GM19328 (cell line): ENCODE results near the gene C2orf68.
A peak's percentile ranks its signal among the peaks of the same experiment; 100 is the strongest.
"Not testable (repeated sequence)": the region's sequence is repeated elsewhere in the genome, so short reads cannot be mapped to it uniquely, and the experiment has no call there.

ENCODE experiments used
- ATAC-seq: cut with Tn5 transposase; IDR thresholded peaks from one replicate; pipeline ENCODE4 v1.9.1; 2021; ENCODE audit warnings: mild to moderate bottlenecking, moderate library complexity; ENCODE audit not compliant: unreplicated experiment

The C2orf68 gene

GRCh38 chr2:85631316-85631715 is 19.4 kb upstream of the C2orf68 start:
- no peak for ATAC-seq

GRCh38 chr2:85628658-85629057 is 16.8 kb upstream of the C2orf68 start:
- ATAC-seq: no peak

- no peak for ATAC-seq
Measured at GRCh38 chr2:85623991-85624390, 12.1 kb upstream of the C2orf68 start.

- ATAC-seq: no peak
Measured at GRCh38 chr2:85621338-85621737, 9.5 kb upstream of the C2orf68 start.

- no peak for ATAC-seq
Measured at GRCh38 chr2:85619617-85620016, 7.8 kb upstream of the C2orf68 start.

GRCh38 chr2:85617723-85618122 is 5.9 kb upstream of the C2orf68 start:
- not testable (repeated sequence) for ATAC-seq

- no peak for ATAC-seq
Measured at GRCh38 chr2:85615413-85615728, 3.5 kb upstream of the C2orf68 start.

GRCh38 chr2:85614757-85615156 is 2.9 kb upstream of the C2orf68 start:
- not testable (repeated sequence) for ATAC-seq

- no peak for ATAC-seq
Measured at GRCh38 chr2:85613717-85614515, 2.0 kb upstream of the C2orf68 start.

GRCh38 chr2:85611217-85611704 is 605 bp downstream of the C2orf68 start:
- ATAC-seq: no peak

- no peak for ATAC-seq
Measured at GRCh38 chr2:85607268-85608215, 4.3 kb downstream of the C2orf68 start.

GRCh38 chr2:85606116-85606455 is 5.8 kb downstream of the C2orf68 start:
- ATAC-seq: no peak

- no peak for ATAC-seq
Measured at GRCh38 chr2:85605406-85606115, 6.3 kb downstream of the C2orf68 start.

GRCh38 chr2:85604568-85605339 is 7.1 kb downstream of the C2orf68 start:
- no peak for ATAC-seq

- ATAC-seq: not testable (repeated sequence)
Measured at GRCh38 chr2:85604133-85604444, 7.8 kb downstream of the C2orf68 start.

GRCh38 chr2:85602476-85603234 is 9.2 kb downstream of the C2orf68 start, which contains the start of gene TMEM150A:
TMEM150A (minus strand) TSS chr2:85602698; CDS start chr2:85601948, 750 bp downstream.
- ATAC-seq: peak; percentile 97

- ATAC-seq: peak; percentile 26
Measured at GRCh38 chr2:85601771-85602475, 9.9 kb downstream of the C2orf68 start.

- no peak for ATAC-seq
Measured at GRCh38 chr2:85600951-85601770, 10.7 kb downstream of the C2orf68 start.
